Neural crest cell (in vitro differentiated cells): ENCODE data around the gene MIXL1. TPM values are rescaled to one million over a fixed set of nuclear protein-coding genes. Genes with fewer than 3 reads are reported as not detected.
A peak's percentile ranks its signal among the peaks of the same experiment; 100 is the strongest.
"Not testable (repeated sequence)": the region's sequence is repeated elsewhere in the genome, so short reads cannot be mapped to it uniquely, and the experiment has no call there.

ENCODE experiments used
- DNase-seq: peaks from one replicate; pipeline ENCODE4 v3.0.0; 2021; ENCODE audit warnings: low read depth, mixed read lengths, low spot score
- H3K27ac Mint-ChIP-seq: one replicate; pipeline ENCODE4 v1.8.0; 2021; ENCODE audit warnings: mild to moderate bottlenecking, mixed read lengths; ENCODE audit not compliant: unreplicated experiment
- H3K27me3 Mint-ChIP-seq: 2 replicates; pipeline ENCODE4 v1.8.0; 2021; ENCODE audit warnings: low read depth, mild to moderate bottlenecking, mixed read lengths
- H3K36me3 Mint-ChIP-seq: 2 replicates; pipeline ENCODE4 v1.8.0; 2021; ENCODE audit warnings: low read depth, mild to moderate bottlenecking, mixed read lengths
- H3K4me1 Mint-ChIP-seq: 2 replicates; pipeline ENCODE4 v1.8.0; 2021; ENCODE audit warnings: mixed read lengths
- H3K4me3 Mint-ChIP-seq: one replicate; pipeline ENCODE4 v1.8.0; 2021; ENCODE audit warnings: mild to moderate bottlenecking, mixed read lengths
- H3K9me3 Mint-ChIP-seq: 2 replicates; pipeline ENCODE4 v1.8.0; 2021; ENCODE audit warnings: mixed read lengths
- total RNA-seq: library from RNA; stranded (reverse); gene quantifications from 2 replicates; pipeline ENCODE4 v1.2.1, GENCODE V29; 2021
- TF ChIP-seq, protein P1 (sequence below): fragments of 200-600 bp; sonication (generic); conservative IDR thresholded peaks from 2 replicates; pipeline ENCODE4 v1.5.0; 2021; ENCODE audit warnings: antibody characterized with exemption, mild to moderate bottlenecking

The MIXL1 gene
- total RNA-seq, 1 donor from 2014 or later: 0.37 TPM

DNA sequence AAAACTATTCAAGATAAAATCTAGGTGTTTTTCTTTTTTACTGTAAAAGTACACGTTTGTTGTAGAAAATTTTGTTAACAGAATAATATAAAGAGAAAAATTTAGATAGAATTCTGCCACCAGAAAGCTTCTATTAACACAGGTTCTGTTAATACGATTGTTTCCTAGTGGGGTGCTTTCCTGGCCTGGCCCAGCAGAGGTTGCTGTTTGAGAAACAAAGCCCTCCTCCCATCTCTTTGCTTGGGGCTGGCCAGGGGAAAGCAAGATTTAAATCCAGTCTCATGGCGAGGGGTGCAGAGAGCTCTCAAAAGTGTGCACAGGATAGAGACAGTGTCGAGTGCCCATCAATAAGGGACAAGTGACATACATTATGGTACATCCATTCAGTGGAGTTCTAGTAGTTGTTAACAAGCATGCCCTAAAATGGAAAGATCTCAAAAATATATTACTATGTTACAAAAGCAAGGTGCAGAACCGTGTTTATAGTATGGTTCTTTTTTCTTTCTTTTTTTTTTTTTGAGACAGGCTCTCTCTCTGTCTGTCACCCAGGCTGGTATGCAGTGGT is 22.4 kb upstream of the MIXL1 start:
- no peak overlapping the region for H3K4me3 Mint-ChIP-seq
- no peak for DNase-seq

GRCh38 chr1:226202246-226202645 is 21.2 kb upstream of the MIXL1 start:
- no peak for DNase-seq
- Mint-ChIP-seq H3K36me3 (no peaks in the 10 kb centered on the region), H3K4me1 (no peaks in the 10 kb centered on the region), H3K27me3 (peaks cover 12% of the 10 kb centered on the region), H3K9me3 (peaks cover 2% of the 10 kb centered on the region), H3K4me3 (no peak overlapping the region), H3K27ac (no peak overlapping the region)
- TF ChIP-seq, protein P1, sequence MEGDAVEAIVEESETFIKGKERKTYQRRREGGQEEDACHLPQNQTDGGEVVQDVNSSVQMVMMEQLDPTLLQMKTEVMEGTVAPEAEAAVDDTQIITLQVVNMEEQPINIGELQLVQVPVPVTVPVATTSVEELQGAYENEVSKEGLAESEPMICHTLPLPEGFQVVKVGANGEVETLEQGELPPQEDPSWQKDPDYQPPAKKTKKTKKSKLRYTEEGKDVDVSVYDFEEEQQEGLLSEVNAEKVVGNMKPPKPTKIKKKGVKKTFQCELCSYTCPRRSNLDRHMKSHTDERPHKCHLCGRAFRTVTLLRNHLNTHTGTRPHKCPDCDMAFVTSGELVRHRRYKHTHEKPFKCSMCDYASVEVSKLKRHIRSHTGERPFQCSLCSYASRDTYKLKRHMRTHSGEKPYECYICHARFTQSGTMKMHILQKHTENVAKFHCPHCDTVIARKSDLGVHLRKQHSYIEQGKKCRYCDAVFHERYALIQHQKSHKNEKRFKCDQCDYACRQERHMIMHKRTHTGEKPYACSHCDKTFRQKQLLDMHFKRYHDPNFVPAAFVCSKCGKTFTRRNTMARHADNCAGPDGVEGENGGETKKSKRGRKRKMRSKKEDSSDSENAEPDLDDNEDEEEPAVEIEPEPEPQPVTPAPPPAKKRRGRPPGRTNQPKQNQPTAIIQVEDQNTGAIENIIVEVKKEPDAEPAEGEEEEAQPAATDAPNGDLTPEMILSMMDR: no peak

More for the DNA sequence above, 22.4 kb upstream of the MIXL1 start:
- Mint-ChIP-seq H3K27me3 (peaks cover 13% of the 10 kb centered on the region), H3K36me3 (no peaks in the 10 kb centered on the region), H3K9me3 (peaks cover 2% of the 10 kb centered on the region), H3K27ac (no peak overlapping the region), H3K4me1 (no peaks in the 10 kb centered on the region)
- TF ChIP-seq, protein P1: peak; percentile 24

DNA sequence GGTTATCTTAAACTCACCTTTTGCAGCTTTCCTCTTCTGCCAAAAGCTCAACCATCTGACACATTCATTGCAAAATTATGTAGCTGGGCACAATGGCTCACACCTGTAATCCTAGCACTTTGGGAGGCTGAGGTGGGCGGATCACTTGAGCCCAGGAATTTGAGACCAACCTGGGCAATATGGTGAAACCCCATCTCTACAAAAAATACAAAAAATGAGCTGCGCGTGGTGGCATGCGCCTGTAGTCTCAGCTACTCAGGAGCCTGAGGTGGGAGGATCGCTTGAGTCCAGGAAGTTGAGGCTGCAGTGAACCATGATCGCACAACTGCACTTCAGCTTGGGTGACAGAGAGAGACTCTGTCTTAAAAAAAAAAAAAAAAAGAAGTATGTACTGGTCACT is 20.8 kb upstream of the MIXL1 start:
- not testable (repeated sequence) for H3K4me1 Mint-ChIP-seq, H3K9me3 Mint-ChIP-seq, H3K36me3 Mint-ChIP-seq, H3K27ac Mint-ChIP-seq, DNase-seq, H3K4me3 Mint-ChIP-seq
- peaks cover 12% of the 10 kb centered on the region for H3K27me3 Mint-ChIP-seq

DNA sequence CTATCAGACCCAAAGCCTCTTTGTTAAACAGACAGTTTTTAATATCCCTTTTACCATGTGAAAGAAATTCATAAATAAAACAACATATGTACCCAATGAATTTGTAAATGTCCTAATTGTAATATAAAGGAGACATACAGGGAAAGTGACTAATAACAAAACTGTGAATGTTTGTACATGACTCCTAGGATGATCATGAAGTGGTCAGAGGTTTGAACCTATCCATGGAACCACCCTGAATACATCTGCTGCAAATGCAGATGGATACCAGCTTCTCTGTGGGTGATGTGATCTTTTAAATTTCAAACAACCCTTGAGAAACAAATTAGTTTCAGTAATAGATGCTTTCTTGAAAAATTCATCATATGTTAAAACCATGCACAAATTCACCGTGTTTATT is 20.2 kb upstream of the MIXL1 start:
- TF ChIP-seq, protein P1: no peak
- no peaks in the 10 kb centered on the region for H3K36me3 Mint-ChIP-seq
- H3K27me3 Mint-ChIP-seq: peaks cover 12% of the 10 kb centered on the region
- DNase-seq: no peak
- H3K4me1 Mint-ChIP-seq: no peaks in the 10 kb centered on the region
- no peak overlapping the region for H3K27ac Mint-ChIP-seq
- H3K9me3 Mint-ChIP-seq: peaks cover 2% of the 10 kb centered on the region
- no peak overlapping the region for H3K4me3 Mint-ChIP-seq

GRCh38 chr1:226203655-226204054 is 19.8 kb upstream of the MIXL1 start:
- Mint-ChIP-seq H3K27me3 (peaks cover 12% of the 10 kb centered on the region), H3K4me3 (no peak overlapping the region), H3K27ac (no peak overlapping the region), H3K9me3 (peaks cover 2% of the 10 kb centered on the region), H3K36me3 (no peaks in the 10 kb centered on the region), H3K4me1 (no peaks in the 10 kb centered on the region)
- TF ChIP-seq, protein P1: no peak
- DNase-seq: no peak

- H3K27ac Mint-ChIP-seq: no peak overlapping the region
- TF ChIP-seq, protein P1: no peak
- H3K4me1 Mint-ChIP-seq: no peaks in the 10 kb centered on the region
- peaks cover 12% of the 10 kb centered on the region for H3K27me3 Mint-ChIP-seq
- no peaks in the 10 kb centered on the region for H3K36me3 Mint-ChIP-seq
- DNase-seq: no peak
- H3K4me3 Mint-ChIP-seq: no peak overlapping the region
- H3K9me3 Mint-ChIP-seq: peaks cover 2% of the 10 kb centered on the region
Measured at GRCh38 chr1:226204198-226204597, 19.3 kb upstream of the MIXL1 start.
